IMR-90 (cell line): Measurements from ENCODE around the gene STAT3. TPM values are rescaled to one million over a fixed set of nuclear protein-coding genes. Genes with fewer than 3 reads are reported as not detected.

Source experiments
- ATAC-seq: fragments of 200-7000 bp; cut with Tn5 transposase; 2 replicates; pipeline ENCODE4 v1.9.1; 2020; ENCODE audit warnings: low read depth, mild to moderate bottlenecking, moderate library complexity
- BruUV-seq: library from RNA; stranded (reverse); fragments of 400-500 nt; replicated peaks from 2 replicates; lab custom pipeline; 2021; lab: Mats Ljungman, UMichigan
- CTCF ChIA-PET: fragments of 300-600 bp; formaldehyde crosslinking; extraction: SDS; loops from one replicate; lab custom pipeline; 2021; ENCODE audit warnings: antibody characterized with exemption; lab: Yijun Ruan, JAX
- POLR2A ChIA-PET: fragments of 300-600 bp; sonication (Branson Sonifier 250); formaldehyde crosslinking; loops from one replicate; lab custom pipeline; 2022; ENCODE audit warnings: antibody characterized with exemption; ENCODE audit not compliant: unreplicated experiment; lab: Charles Lee
- DNase-seq: peaks from one replicate; pipeline ENCODE4 v3.0.0; 2013
- H2AFZ ChIP-seq: replicated peaks from 2 replicates; pipeline ENCODE3; 2013; ENCODE audit warnings: low read length, mild to moderate bottlenecking; ENCODE audit not compliant: poor library complexity
- H2AK5ac ChIP-seq: 2 replicates; pipeline ENCODE4 v1.6.1; 2013; ENCODE audit warnings: low read depth, low read length, inconsistent platforms
- H2AK9ac ChIP-seq: replicated peaks from 2 replicates; pipeline ENCODE3; 2013; ENCODE audit warnings: mild to moderate bottlenecking, low read depth, low read length, moderate library complexity; ENCODE audit not compliant: poor library complexity
- H2BK120ac ChIP-seq: 2 replicates; pipeline ENCODE4 v1.6.1; 2013; ENCODE audit warnings: low read depth, low read length, inconsistent platforms
- H2BK15ac ChIP-seq: 3 replicates; pipeline ENCODE4 v1.6.1; 2013; ENCODE audit warnings: low read depth, low read length, inconsistent platforms
- H2BK20ac ChIP-seq: 2 replicates; pipeline ENCODE4 v1.6.1; 2013; ENCODE audit warnings: low read depth, mild to moderate bottlenecking, inconsistent platforms, low read length, moderate library complexity
- H2BK5ac ChIP-seq: 2 replicates; pipeline ENCODE4 v1.6.1; 2013; ENCODE audit warnings: mild to moderate bottlenecking, low read depth, low read length, inconsistent platforms; ENCODE audit not compliant: poor library complexity, severe bottlenecking
- H3K14ac ChIP-seq: replicated peaks from 2 replicates; pipeline ENCODE4 v1.6.1; 2013; ENCODE audit warnings: low read depth, low read length, inconsistent platforms
- H3K18ac ChIP-seq: 2 replicates; pipeline ENCODE4 v1.6.1; 2013; ENCODE audit warnings: low read depth, low read length, control low read depth
- H3K23ac ChIP-seq: 2 replicates; pipeline ENCODE4 v1.6.1; 2013; ENCODE audit warnings: low read depth, low read length, inconsistent platforms
- H3K27ac ChIP-seq: 2 replicates; pipeline ENCODE4 v1.5.1; 2013; ENCODE audit warnings: mild to moderate bottlenecking, control low read depth, low read length; ENCODE audit not compliant: insufficient read depth
- H3K27me3 ChIP-seq: 2 replicates; pipeline ENCODE4 v1.6.1; 2013; ENCODE audit warnings: low read length; ENCODE audit not compliant: control insufficient read depth, insufficient read depth
- H3K36me3 ChIP-seq: 2 replicates; pipeline ENCODE4 v1.6.1; 2013; ENCODE audit warnings: low read length, mixed read lengths; ENCODE audit not compliant: control insufficient read depth, insufficient read depth
- H3K4ac ChIP-seq: 2 replicates; pipeline ENCODE4 v1.6.1; 2013; ENCODE audit warnings: low read depth, low read length, inconsistent platforms
- H3K4me1 ChIP-seq: 2 replicates; pipeline ENCODE4 v1.6.1; 2013; ENCODE audit warnings: low read length, mixed read lengths; ENCODE audit not compliant: control insufficient read depth, insufficient read depth
- H3K4me2 ChIP-seq: 2 replicates; pipeline ENCODE4 v1.6.1; 2013; ENCODE audit warnings: low read depth, mild to moderate bottlenecking, control low read depth, low read length, moderate library complexity
- H3K4me3 ChIP-seq: 2 replicates; pipeline ENCODE4 v1.5.1; 2013; ENCODE audit warnings: low read depth, mild to moderate bottlenecking, control low read depth, low read length, moderate library complexity; ENCODE audit not compliant: insufficient read depth
- H3K56ac ChIP-seq: 2 replicates; pipeline ENCODE4 v1.6.1; 2013; ENCODE audit warnings: low read length, inconsistent platforms; ENCODE audit not compliant: insufficient read depth; ENCODE audit errors: extremely low read depth
- H3K79me1 ChIP-seq, 2 experiments: 2 replicates each; pipeline ENCODE4 v1.6.1; 2013; ENCODE audit warnings: low read length in 2 of 2, inconsistent platforms in 1 of 2, low read depth in 1 of 2
- H3K9ac ChIP-seq: 2 replicates; pipeline ENCODE4 v1.6.1; 2013; ENCODE audit warnings: low read depth, low read length, control low read depth
- H3K9me1 ChIP-seq: 2 replicates; pipeline ENCODE4 v1.6.1; 2013; ENCODE audit warnings: low read length, inconsistent platforms; ENCODE audit not compliant: insufficient read depth
- H3K9me3 ChIP-seq: 2 replicates; pipeline ENCODE4 v1.6.1; 2013; ENCODE audit warnings: low read length; ENCODE audit not compliant: control insufficient read depth, insufficient read depth
- H4K20me1 ChIP-seq: 2 replicates; pipeline ENCODE4 v1.6.1; 2013; ENCODE audit warnings: low read length, inconsistent platforms; ENCODE audit not compliant: insufficient read depth
- H4K5ac ChIP-seq: 2 replicates; pipeline ENCODE4 v1.6.1; 2013; ENCODE audit warnings: mild to moderate bottlenecking, low read depth, low read length, control low read depth
- H4K8ac ChIP-seq, 2 experiments: 2 replicates each; pipeline ENCODE4 v1.6.1; 2013; ENCODE audit warnings: low read depth in 2 of 2, low read length in 2 of 2, control low read depth in 1 of 2, inconsistent platforms in 1 of 2
- H4K91ac ChIP-seq: 2 replicates; pipeline ENCODE4 v1.6.1; 2013; ENCODE audit warnings: low read depth, low read length, inconsistent platforms; ENCODE audit not compliant: insufficient read depth
- MAFK ChIP-seq: IDR thresholded peaks from 2 replicates; pipeline ENCODE4 v1.6.1; 2012; ENCODE audit warnings: low read depth, low read length, improper control_type of control experiment
- MXI1 ChIP-seq: IDR thresholded peaks from 2 replicates; pipeline ENCODE4 v1.6.1; 2012; ENCODE audit warnings: low read depth, mild to moderate bottlenecking, low read length, moderate library complexity, borderline replicate concordance
- WGBS, 2 experiments: methylation state at CpG; one replicate each; pipeline versions ENCODE4 v1.1.5 to v1.1.7; 2013; ENCODE audit warnings: missing lambda C conversion rate in 2 of 2; ENCODE audit not compliant: insufficient read length in 1 of 2; ENCODE audit errors: extremely low coverage in 2 of 2; 5-methylcytosine and 5-hydroxymethylcytosine counted together
- dilution Hi-C: fragments of 300-500 bp; cut with HindIII; formaldehyde crosslinking; loops from one replicate; pipeline ENCODE4 v1.14.3; 2018; ENCODE audit warnings: low sequenced_read_pairs; ENCODE audit not compliant: unreplicated experiment
- in situ Hi-C: fragments of 300-500 bp; cut with MboI; formaldehyde crosslinking; loops from 3 replicates; pipeline ENCODE4 v1.14.3; 2019; ENCODE audit warnings: low sequenced_read_pairs, inconsistent platforms, mixed read lengths
- intact Hi-C: fragments of 100-400 bp; cut with micrococcal nuclease; formaldehyde crosslinking; loops from 2 replicates; pipeline ENCODE4 v1.10.0; 2022
- polyA plus RNA-seq, 3 experiments: library from polyadenylated mRNA; depleted of rRNA; stranded (reverse); fragments of >200 nt; gene quantifications; 2 replicates each; pipeline ENCODE4 v1.2.3, GENCODE V29; 2012; ENCODE audit warnings: low replicate concordance in 1 of 3
- total RNA-seq: library from RNA; depleted of rRNA; stranded (reverse); fragments of >200 nt; gene quantifications from 2 replicates; pipeline ENCODE4 v1.2.3, GENCODE V29; 2012

Gene STAT3
- total and polyA plus RNA-seq, 2 of the 4 experiments (the other 2 are of a cell fraction): 47.2 to 66.3 TPM

GRCh38 chr17:42290577-42290976 lies 97.7 kb downstream of the STAT3 start:
- Histone ChIP-seq H2BK5ac (no peak overlapping the region), H4K5ac (no peak overlapping the region), H3K4me3 (no peak overlapping the region), H3K23ac (no peak overlapping the region), H4K8ac (no peak overlapping the region), H3K27me3 (no peaks in the 10 kb centered on the region; the same call in 1 of the 2 replicates), H2AK9ac (no peak overlapping the region), H3K4ac (no peak overlapping the region), H3K9ac (no peak overlapping the region), H3K18ac (no peak overlapping the region), H2BK20ac (no peak overlapping the region), H2AK5ac (no peak overlapping the region), H2BK120ac (no peak overlapping the region), H3K27ac (no peak overlapping the region), H2BK15ac (no peak overlapping the region), H3K4me1 (peaks cover 14% of the 10 kb centered on the region), H3K9me1 (peaks cover 4% of the 10 kb centered on the region; the same call in 1 of the 2 replicates), H3K14ac (no peak overlapping the region), H3K9me3 (no peaks in the 10 kb centered on the region), H3K79me1 (no peaks in the 10 kb centered on the region), H4K91ac (no peak overlapping the region), H3K36me3 (peaks cover under 1% of the 10 kb centered on the region; the same call in 1 of the 2 replicates), H3K56ac (no peak overlapping the region), H2AFZ (no peak overlapping the region), H3K4me2 (no peak overlapping the region), H4K20me1 (no peaks in the 10 kb centered on the region)
- no TSS peak for BruUV-seq
- TF ChIP-seq MAFK: no peak
- no peak for TF ChIP-seq MXI1
- CTCF ChIA-PET: no interaction called here
- WGBS, 2 experiments: 100% methylated on average over 2 of the region's 5 CpGs; no CpG with 5 or more reads in 1 of the 2 experiments
- intact Hi-C loops (no loop called here), in situ Hi-C loops (no loop called here), dilution Hi-C loops (no loop called here)
- DNase-seq (no peak), ATAC-seq (no peak)
- POLR2A ChIA-PET: no interaction called here
